GM18498 (cell line): ENCODE data around the gene KIF6.
"Not testable (repeated sequence)": the region's sequence is repeated elsewhere in the genome, so short reads cannot be mapped to it uniquely, and the experiment has no call there.

ENCODE experiments used
- ATAC-seq: cut with Tn5 transposase; IDR thresholded peaks from one replicate; pipeline ENCODE4 v1.9.1; 2021; ENCODE audit warnings: mild to moderate bottlenecking, moderate library complexity; ENCODE audit not compliant: unreplicated experiment

Gene KIF6

DNA sequence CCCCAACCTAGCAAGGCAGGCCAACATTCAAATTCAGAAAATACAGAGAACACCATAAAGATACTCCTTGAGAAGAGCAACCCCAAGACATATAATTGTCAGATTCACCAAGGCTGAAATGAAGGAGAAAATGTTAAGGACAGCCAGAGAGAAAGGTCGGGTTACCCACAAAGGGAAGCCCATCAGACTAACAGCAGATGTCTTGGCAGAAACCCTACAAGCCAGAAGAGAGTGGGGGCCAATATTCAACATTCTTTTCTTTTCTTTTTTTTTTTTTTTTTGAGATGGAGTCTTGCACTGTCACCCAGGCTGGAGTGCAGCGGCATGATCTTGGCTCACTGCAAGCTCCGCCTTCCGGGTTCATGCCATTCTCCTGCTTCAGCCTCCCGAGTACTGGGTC lies 215.4 kb downstream of the KIF6 start:
- ATAC-seq = not testable (repeated sequence)

GRCh38 chr6:39508515-39508914 lies 216.7 kb downstream of the KIF6 start:
- ATAC-seq = no peak

DNA sequence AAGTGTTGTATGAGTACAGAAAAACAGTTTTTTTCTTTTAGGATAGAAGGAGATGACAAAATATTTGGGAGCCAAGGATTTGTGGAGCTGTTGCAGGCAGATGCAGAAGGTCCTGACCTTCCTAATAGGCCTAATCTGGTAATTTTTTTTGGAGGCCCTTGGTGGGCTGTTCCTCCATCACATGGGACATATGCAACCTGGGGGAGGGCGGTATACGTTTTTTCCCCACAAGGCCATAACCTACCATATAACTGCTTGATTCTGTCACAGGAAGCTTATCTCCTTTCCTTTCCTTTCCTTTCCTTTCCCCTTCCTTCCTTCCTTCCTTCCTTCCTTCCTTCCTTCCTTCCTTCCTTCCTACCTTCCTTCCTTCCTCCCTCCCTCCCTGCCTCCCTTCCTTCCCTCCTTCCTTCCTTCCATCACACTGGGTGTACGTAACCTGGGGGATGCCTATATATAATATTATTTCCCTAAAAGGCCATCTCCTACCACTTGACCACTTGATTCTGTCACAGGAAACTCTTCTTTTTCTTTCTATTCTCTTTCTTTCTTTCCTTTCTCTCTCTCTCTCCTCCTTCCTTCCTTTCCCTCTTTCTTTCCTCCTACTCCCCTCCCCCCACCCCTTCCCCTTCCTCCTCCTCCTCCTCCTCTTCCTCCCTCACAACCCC lies 217.7 kb downstream of the KIF6 start:
- no peak for ATAC-seq

DNA sequence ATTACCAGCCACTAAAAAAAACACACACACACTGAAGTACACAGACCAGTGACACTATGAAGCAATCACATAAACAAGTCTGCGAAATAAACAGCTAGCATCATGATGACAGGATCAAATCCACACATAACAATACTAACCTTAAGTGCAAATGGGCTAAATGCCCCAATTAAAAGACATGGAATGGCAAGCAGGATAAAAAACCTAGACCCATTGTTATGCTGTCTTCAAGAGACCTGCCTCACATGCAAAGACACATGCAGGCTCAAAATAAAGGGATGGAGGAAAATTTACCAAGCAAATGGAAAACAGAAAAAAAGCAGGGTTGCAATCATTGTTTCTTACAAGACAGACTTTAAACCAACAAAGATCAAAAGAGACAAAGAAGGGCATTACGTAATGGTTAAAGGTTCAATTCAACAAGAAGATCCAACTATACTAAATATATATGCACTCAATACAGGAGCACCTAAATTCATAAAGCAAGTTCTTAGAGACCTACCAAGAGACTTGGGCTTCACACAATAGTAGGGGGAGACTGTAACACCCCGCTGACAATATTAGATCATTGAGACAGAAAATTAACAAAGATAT lies 222.7 kb downstream of the KIF6 start:
- not testable (repeated sequence) for ATAC-seq

DNA sequence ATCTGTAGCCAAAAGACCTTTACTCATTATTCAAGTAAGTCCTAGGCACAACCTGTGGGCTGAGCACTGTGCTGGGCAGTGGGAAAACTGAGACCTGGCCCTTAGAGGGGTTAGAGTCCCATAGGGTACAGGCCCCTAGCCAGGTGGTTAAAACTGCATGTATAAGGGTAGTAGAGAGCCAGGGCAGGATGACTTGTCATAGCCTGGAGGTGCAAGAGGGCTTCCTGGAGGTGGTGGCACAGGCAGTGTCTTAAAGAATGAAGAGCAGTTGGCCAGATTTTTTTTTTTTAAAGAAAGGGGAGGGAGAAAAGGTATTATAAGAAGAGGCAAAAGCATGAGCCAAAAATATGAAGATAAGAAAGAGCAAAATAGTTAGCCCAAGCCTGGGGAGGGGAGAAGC lies 226.2 kb downstream of the KIF6 start:
- ATAC-seq = no peak

GRCh38 chr6:39498096-39498495 lies 227.1 kb downstream of the KIF6 start:
- ATAC-seq = no peak

GRCh38 chr6:39496915-39497314 lies 228.3 kb downstream of the KIF6 start:
- no peak for ATAC-seq

- ATAC-seq = no peak
Observed at GRCh38 chr6:39496456-39496855, 228.8 kb downstream of the KIF6 start.

DNA sequence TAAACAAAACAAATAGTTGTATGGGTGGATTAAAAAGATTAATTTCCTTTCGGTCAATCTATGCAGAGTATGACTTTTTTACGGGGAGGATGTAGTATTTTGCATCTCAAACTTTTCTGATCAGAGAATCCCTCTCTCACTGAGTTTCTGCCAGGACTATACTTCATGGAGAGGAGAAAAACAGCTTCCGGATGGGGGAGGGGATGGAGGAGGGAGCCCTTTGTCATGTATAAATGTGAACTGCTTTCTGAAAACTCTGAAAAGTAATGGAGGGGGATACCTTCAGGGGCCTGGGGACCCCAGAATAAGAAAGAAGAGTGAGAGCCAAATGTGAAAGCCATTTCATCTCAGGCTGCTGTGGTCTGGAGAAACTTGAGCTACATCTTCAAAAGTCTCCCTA lies 229.6 kb downstream of the KIF6 start:
- ATAC-seq = no peak

- no peak for ATAC-seq
Observed at GRCh38 chr6:39494998-39495397, 230.2 kb downstream of the KIF6 start.

- ATAC-seq = no peak
Observed at GRCh38 chr6:39493777-39494176, 231.4 kb downstream of the KIF6 start.

GRCh38 chr6:39493174-39493573 lies 232.0 kb downstream of the KIF6 start:
- ATAC-seq = no peak

DNA sequence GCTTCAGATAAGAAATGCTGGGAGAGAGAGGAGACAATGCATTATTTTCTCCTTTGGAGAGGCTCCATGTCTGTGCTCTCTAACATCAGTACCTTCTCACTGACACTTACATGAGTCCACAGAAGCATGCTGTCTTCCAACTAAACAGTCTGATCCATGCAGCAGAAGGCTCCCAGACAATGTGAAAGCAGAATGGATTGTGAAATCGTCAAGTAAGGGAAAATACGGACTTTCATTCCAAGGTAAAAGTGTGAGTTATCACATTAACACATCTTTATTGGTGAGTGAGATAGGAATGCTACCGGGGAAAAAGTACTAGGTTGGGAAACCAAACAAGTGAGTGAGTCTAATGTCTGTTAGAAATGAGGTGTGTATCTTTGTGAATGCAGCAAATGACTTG lies 235.1 kb downstream of the KIF6 start:
- ATAC-seq = no peak

DNA sequence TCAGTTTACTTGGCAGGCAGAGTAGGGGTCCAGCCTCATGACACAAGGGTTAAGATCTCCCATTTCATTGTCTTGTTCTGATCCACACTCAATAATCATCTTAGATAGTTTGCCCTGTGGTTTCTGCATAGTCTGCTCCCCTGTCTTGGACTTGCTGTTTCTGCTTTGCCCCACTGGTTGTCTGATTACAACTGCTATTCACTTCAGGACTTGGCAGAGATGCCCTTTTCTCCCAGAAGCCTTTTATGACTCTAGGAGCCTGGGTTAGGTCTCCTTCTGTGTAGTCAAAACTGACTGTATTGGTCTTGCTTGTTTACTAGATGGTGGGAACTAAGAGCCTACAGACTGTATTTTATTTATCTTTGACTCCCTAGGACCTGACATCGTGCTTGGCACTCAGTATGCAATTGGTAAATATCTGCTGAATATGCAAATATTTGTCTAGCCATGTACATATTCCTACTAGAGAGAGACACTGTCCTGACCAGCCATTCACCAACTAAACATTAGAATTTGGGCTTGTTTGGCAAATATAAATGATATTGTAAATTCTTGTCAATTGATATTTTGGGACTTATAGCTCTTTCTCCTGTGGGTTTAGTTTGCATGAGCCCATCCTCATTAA lies 236.8 kb downstream of the KIF6 start:
- no peak for ATAC-seq

DNA sequence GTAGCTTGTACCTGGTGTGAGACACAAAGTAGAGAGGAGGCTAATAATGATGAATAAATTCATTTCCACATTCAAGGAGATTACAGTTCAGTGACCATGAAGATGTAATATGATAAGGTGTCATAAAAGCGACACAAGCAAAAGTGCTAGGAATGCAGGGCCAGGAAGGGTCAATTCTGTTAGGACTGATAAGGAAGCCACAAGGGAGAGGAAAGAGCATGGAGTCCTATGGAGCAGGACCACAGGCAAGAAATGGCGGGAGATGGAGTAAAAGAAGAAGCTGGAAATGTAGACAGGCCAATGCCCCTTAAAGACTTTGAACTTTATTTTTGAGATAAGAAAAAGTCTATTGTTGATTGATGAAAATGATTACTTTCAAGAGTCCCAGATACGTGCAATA lies 240.9 kb downstream of the KIF6 start:
- ATAC-seq = no peak

DNA sequence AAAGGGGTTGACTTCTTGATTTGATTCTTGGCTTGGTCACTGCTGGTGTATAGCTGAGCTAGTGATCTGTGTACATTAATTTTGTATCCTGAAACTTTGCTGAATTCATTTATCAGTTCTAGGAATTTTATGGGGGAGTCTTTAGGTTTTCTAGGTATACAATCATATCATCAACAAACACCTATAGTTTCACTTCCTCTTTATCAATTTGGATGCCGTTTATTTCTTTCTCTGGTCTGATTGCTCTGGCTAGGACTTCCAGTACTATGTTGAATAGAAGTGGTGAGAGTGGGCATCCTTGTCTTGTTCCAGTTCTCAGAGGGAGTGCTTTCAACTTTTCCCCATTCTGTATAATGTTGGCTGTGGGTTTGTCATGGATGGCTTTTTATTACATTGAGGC lies 245.4 kb downstream of the KIF6 start:
- ATAC-seq = not testable (repeated sequence)

DNA sequence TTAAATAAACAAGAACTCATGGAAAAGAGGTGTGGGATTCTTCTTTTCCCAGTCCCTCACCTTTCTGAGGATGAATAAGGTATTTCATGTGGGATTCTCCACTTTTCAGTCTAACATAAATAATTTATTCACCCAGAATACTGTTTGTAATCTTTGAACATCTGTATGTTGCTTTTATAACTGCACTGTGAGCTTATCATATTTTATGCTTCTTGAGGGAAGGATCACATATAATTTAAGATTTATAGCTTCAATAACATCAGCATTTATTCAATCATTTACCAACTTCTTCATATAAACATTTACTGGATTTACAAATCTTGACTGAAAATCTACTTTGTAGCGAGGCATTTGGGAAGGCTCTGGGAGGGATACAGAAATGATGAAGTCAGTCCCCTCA lies 248.5 kb downstream of the KIF6 start:
- ATAC-seq = no peak

DNA sequence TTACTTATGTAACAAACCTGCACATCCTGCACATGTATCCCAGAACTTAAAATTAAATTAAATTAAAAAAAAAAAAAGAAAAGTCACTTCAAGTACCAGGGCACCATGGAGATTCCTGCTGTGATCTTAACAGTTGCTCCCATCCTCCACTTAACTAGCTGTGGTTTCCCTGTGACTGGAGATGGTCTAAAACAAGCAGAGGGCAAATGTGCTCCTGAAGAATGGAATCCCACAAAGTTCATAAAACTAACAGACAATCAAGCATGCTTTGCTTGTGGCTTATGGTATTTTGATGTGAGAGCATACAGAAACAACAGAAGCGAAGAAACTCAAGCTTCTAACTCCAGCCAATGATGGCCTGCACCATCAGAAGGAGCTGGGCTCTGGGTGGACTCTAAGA lies 249.1 kb downstream of the KIF6 start:
- ATAC-seq = no peak

- peak; percentile 85 for ATAC-seq
Observed at GRCh38 chr6:39471954-39472659, 253.1 kb downstream of the KIF6 start.

GRCh38 chr6:39470506-39470905 lies 254.7 kb downstream of the KIF6 start:
- ATAC-seq = no peak

DNA sequence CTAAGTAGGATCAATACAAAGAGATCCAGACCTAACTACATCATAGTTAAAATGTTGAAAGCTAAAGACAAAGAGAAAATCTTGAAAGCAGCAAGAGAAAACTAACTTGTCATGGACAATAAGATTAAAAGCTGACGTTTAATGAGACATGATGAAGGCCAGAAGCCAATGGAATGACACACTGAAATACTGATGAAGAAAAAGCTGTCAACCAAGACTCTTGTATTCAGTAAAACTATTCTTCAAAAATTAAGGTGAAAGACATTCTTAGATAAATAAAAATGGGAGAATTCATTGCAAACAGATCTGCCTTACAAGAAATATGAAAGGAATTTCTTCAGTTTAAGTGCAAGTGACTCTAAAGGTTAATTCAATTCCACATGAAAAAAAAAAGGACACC lies 256.8 kb downstream of the KIF6 start:
- no peak for ATAC-seq

GRCh38 chr6:39466631-39467030 lies 258.6 kb downstream of the KIF6 start:
- ATAC-seq = no peak
